HCT116 (cell line): Measurements from ENCODE around the gene LRRIQ3. TPM values are rescaled to one million over a fixed set of nuclear protein-coding genes. Genes with fewer than 3 reads are reported as not detected.

Experiments
- ATAC-seq: fragments of 200-7000 bp; cut with Tn5 transposase; 2 replicates; pipeline ENCODE4 v1.9.1; 2020; ENCODE audit warnings: mild to moderate bottlenecking, moderate library complexity
- BruUV-seq: library from RNA; stranded (reverse); fragments of 400-500 nt; replicated peaks from 2 replicates; lab custom pipeline; 2021; lab: Mats Ljungman, UMichigan
- CTCF ChIA-PET: fragments of 300-600 bp; sonication (Branson Sonifier 250); formaldehyde crosslinking; loops from one replicate; lab custom pipeline; 2021; ENCODE audit warnings: antibody characterized with exemption; lab: Charles Lee
- POLR2A ChIA-PET: fragments of 300-600, 350-600 bp; sonication (Branson Sonifier 250); formaldehyde crosslinking; loops from one replicate; lab custom pipeline; 2021; ENCODE audit warnings: antibody characterized with exemption; lab: Charles Lee
- RAD21 ChIA-PET, 2 experiments: fragments of 300-600 bp; sonication (Branson Sonifier 250); formaldehyde crosslinking; loops; one replicate each; lab custom pipeline; 2023; ENCODE audit warnings: low total read pairs in 2 of 2; ENCODE audit not compliant: uncharacterized antibody in 2 of 2, unreplicated experiment in 2 of 2, low non-redundant PET in 1 of 2; lab: Charles Lee
- DNase-seq: peaks from one replicate; pipeline ENCODE4 v3.0.0-alpha.2; 2010; ENCODE audit warnings: low read depth, low spot score
- H2AFZ ChIP-seq: fragments of 200-600 bp; shearing (Covaris generic), sonication (generic); 2 replicates; pipeline ENCODE4 v1.6.1; 2017; ENCODE audit warnings: low read depth, mixed run types, mixed read lengths, antibody characterized with exemption, low read length; ENCODE audit not compliant: poor library complexity, severe bottlenecking
- H3K27ac ChIP-seq: 2 replicates; pipeline ENCODE4 v1.5.1; 2012; ENCODE audit warnings: low read depth, low read length
- H3K27me3 ChIP-seq: fragments of 200-600 bp; sonication (generic); 2 replicates; pipeline ENCODE4 v1.6.1; 2016; ENCODE audit warnings: mixed run types, low read length, mixed read lengths; ENCODE audit not compliant: insufficient read depth
- H3K36me3 ChIP-seq, 2 experiments: fragments of 200-500 bp in 1 of 2; fragments of 200-600 bp in 1 of 2; sonication (Bioruptor generic) in 1 of 2; sonication (generic) in 1 of 2; 2 replicates each; pipeline versions ENCODE4 v1.5.1 to v1.6.1; 2014 to 2016; ENCODE audit warnings: low read length in 2 of 2, inconsistent platforms in 1 of 2, mixed read lengths in 1 of 2, mixed run types in 1 of 2; ENCODE audit not compliant: insufficient read depth in 2 of 2, control insufficient read depth in 1 of 2
- H3K4me1 ChIP-seq, 2 experiments: fragments of 200-600 bp in 1 of 2; sonication (generic) in 1 of 2; 2 replicates each; pipeline versions ENCODE4 v1.5.1 to v1.6.1; 2012 to 2017; ENCODE audit warnings: low read length in 2 of 2, inconsistent platforms in 1 of 2, mild to moderate bottlenecking in 1 of 2, mixed read lengths in 1 of 2, mixed run types in 1 of 2, moderate library complexity in 1 of 2; ENCODE audit not compliant: insufficient read depth in 2 of 2, control insufficient read depth in 1 of 2
- H3K4me2 ChIP-seq: fragments of 200-600 bp; sonication (generic); 2 replicates; pipeline ENCODE4 v1.6.1; 2017; ENCODE audit warnings: mixed run types, low read length, mixed read lengths
- H3K4me3 ChIP-seq, 2 experiments: fragments of 200-600 bp in 1 of 2; sonication (generic) in 1 of 2; replicated peaks in 1 of 2; 2 replicates each; pipeline ENCODE4 v1.5.1; 2011 to 2016; ENCODE audit warnings: low read length in 2 of 2, control low read depth in 1 of 2, low read depth in 1 of 2, mild to moderate bottlenecking in 1 of 2, mixed read lengths in 1 of 2, mixed run types in 1 of 2
- H3K79me2 ChIP-seq: fragments of 200-600 bp; sonication (generic); 2 replicates; pipeline ENCODE4 v1.6.1; 2017; ENCODE audit warnings: mild to moderate bottlenecking, mixed run types, low read length, moderate library complexity, mixed read lengths; ENCODE audit not compliant: insufficient read depth
- H3K9ac ChIP-seq: fragments of 200-600 bp; sonication (generic); 2 replicates; pipeline ENCODE4 v1.6.1; 2016; ENCODE audit warnings: low read length, mixed read lengths
- H3K9me2 ChIP-seq: fragments of 200-600 bp; sonication (generic), shearing (Covaris generic); 2 replicates; pipeline ENCODE4 v1.6.1; 2017; ENCODE audit warnings: mixed run types, mild to moderate bottlenecking, moderate library complexity; ENCODE audit not compliant: insufficient read depth
- H3K9me3 ChIP-seq, 2 experiments: fragments of 200-500 bp in 1 of 2; fragments of 200-600 bp in 1 of 2; sonication (Bioruptor generic) in 1 of 2; sonication (generic) in 1 of 2; 2 replicates each; pipeline ENCODE4 v1.6.1; 2014 to 2017; ENCODE audit warnings: low read length in 2 of 2, mixed read lengths in 2 of 2, inconsistent platforms in 1 of 2, low read depth in 1 of 2, mild to moderate bottlenecking in 1 of 2, mixed run types in 1 of 2, moderate library complexity in 1 of 2; ENCODE audit not compliant: control insufficient read depth in 1 of 2, insufficient read depth in 1 of 2
- H4K20me1 ChIP-seq: fragments of 200-600 bp; sonication (generic), shearing (Covaris generic); 2 replicates; pipeline ENCODE4 v1.6.1; 2017; ENCODE audit warnings: mixed run types, mild to moderate bottlenecking, moderate library complexity; ENCODE audit not compliant: insufficient read depth
- CEBPB ChIP-seq: IDR thresholded peaks from 2 replicates; pipeline ENCODE4 v1.6.1; 2012; ENCODE audit warnings: low read depth
- EZH2 ChIP-seq: fragments of 200-600 bp; sonication (generic); IDR thresholded peaks from 2 replicates; pipeline ENCODE4 v1.6.1; 2017; ENCODE audit warnings: antibody characterized with exemption, mixed run types
- JUND ChIP-seq: IDR thresholded peaks from 2 replicates; pipeline ENCODE4 v1.6.1; 2012
- POLR2AphosphoS5 ChIP-seq: IDR thresholded peaks from 2 replicates; pipeline ENCODE4 v1.6.1; 2011; ENCODE audit warnings: mild to moderate bottlenecking, low read depth, low read length, moderate library complexity
- SP1 ChIP-seq: IDR thresholded peaks from 2 replicates; pipeline ENCODE4 v1.6.1; 2012; ENCODE audit warnings: low read depth
- intact Hi-C: fragments of 100-400 bp; cut with micrococcal nuclease; formaldehyde crosslinking; loops from 2 replicates; pipeline ENCODE4 v1.10.0; 2022
- total RNA-seq: library from RNA; stranded (reverse); gene quantifications from one replicate; pipeline ENCODE4 v1.2.1, GENCODE V29; 2021; ENCODE audit not compliant: unreplicated experiment
- TF ChIP-seq, protein P1 (sequence below): IDR thresholded peaks from 2 replicates; pipeline ENCODE4 v1.6.1; 2012
- TF ChIP-seq, protein P2 (sequence below): IDR thresholded peaks from 2 replicates; pipeline ENCODE4 v1.6.1; 2012; ENCODE audit warnings: low read depth
- TF ChIP-seq, protein P3 (sequence below): IDR thresholded peaks from 2 replicates; pipeline ENCODE4 v1.6.1; 2012

The LRRIQ3 gene
- total RNA-seq, 1 experiment from 2014 or later, result 1.1 TPM

DNA sequence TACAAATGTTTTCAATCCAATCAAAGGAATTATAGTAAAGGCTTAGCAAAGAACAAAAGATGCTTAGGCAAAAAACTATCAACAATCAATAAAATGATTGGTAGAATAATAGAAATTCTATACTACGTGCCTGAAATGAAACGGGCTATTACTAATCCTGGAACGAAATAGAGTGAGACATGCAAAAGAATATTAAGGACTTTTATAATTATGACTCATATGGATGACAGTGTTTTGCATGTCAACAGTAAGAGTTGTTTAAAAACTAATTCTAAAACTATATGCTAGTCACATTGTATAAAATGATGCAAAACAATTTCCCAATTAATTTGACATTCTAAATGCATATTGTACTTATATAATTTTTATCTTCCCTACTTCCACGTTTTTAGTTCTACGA, 35.6 kb downstream of the LRRIQ3 start:
- ATAC-seq, result no peak
- CTCF ChIA-PET, result no interaction called here

GRCh38 chr1:74161497-74161896, 36.5 kb downstream of the LRRIQ3 start:
- POLR2A ChIA-PET, result no interaction called here
- no peak overlapping the region for H3K4me3 ChIP-seq

More for the DNA sequence above, 35.6 kb downstream of the LRRIQ3 start:
- H3K27me3 ChIP-seq, result peaks cover 8% of the 10 kb centered on the region; the same call in 1 of the 2 replicates
- H3K4me1 ChIP-seq, result no peaks in the 10 kb centered on the region
- H3K27ac ChIP-seq, result no peak overlapping the region
- no peak for DNase-seq
- H3K79me2 ChIP-seq, result no peaks in the 10 kb centered on the region
- TF ChIP-seq EZH2 (no peak), POLR2AphosphoS5 (no peak), JUND (no peak)
- TF ChIP-seq, protein P1, sequence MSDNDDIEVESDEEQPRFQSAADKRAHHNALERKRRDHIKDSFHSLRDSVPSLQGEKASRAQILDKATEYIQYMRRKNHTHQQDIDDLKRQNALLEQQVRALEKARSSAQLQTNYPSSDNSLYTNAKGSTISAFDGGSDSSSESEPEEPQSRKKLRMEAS, result no peak
- no peak overlapping the region for H3K4me2 ChIP-seq
- H3K36me3 ChIP-seq, result no peaks in the 10 kb centered on the region
- no peaks in the 10 kb centered on the region for H3K9me3 ChIP-seq
- no peaks in the 10 kb centered on the region for H3K9me2 ChIP-seq
- ChIA-PET POLR2A (no interaction called here), RAD21 (no interaction called here)
- no TSS peak for BruUV-seq
- no peak overlapping the region for H2AFZ ChIP-seq
- H4K20me1 ChIP-seq, result no peaks in the 10 kb centered on the region
- H3K4me3 ChIP-seq, result no peak overlapping the region
- no peak overlapping the region for H3K9ac ChIP-seq
- intact Hi-C loops, result no loop called here

More at GRCh38 chr1:74161497-74161896, 36.5 kb downstream of the LRRIQ3 start:
- ATAC-seq, result no peak
- Histone ChIP-seq H4K20me1 (no peaks in the 10 kb centered on the region), H3K9me3 (no peaks in the 10 kb centered on the region), H3K4me1 (no peaks in the 10 kb centered on the region), H3K4me2 (no peak overlapping the region), H3K9ac (no peak overlapping the region)
- DNase-seq, result no peak
- no TSS peak for BruUV-seq
- TF ChIP-seq, protein P2, sequence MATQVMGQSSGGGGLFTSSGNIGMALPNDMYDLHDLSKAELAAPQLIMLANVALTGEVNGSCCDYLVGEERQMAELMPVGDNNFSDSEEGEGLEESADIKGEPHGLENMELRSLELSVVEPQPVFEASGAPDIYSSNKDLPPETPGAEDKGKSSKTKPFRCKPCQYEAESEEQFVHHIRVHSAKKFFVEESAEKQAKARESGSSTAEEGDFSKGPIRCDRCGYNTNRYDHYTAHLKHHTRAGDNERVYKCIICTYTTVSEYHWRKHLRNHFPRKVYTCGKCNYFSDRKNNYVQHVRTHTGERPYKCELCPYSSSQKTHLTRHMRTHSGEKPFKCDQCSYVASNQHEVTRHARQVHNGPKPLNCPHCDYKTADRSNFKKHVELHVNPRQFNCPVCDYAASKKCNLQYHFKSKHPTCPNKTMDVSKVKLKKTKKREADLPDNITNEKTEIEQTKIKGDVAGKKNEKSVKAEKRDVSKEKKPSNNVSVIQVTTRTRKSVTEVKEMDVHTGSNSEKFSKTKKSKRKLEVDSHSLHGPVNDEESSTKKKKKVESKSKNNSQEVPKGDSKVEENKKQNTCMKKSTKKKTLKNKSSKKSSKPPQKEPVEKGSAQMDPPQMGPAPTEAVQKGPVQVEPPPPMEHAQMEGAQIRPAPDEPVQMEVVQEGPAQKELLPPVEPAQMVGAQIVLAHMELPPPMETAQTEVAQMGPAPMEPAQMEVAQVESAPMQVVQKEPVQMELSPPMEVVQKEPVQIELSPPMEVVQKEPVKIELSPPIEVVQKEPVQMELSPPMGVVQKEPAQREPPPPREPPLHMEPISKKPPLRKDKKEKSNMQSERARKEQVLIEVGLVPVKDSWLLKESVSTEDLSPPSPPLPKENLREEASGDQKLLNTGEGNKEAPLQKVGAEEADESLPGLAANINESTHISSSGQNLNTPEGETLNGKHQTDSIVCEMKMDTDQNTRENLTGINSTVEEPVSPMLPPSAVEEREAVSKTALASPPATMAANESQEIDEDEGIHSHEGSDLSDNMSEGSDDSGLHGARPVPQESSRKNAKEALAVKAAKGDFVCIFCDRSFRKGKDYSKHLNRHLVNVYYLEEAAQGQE, result no peak
- TF ChIP-seq SP1, result no peak
- TF ChIP-seq, protein P3, sequence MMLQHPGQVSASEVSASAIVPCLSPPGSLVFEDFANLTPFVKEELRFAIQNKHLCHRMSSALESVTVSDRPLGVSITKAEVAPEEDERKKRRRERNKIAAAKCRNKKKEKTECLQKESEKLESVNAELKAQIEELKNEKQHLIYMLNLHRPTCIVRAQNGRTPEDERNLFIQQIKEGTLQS, result no peak
- no peak for TF ChIP-seq CEBPB
- TF ChIP-seq, all 23 proteins: peak for 0
- Histone ChIP-seq H3K79me2 (no peaks in the 10 kb centered on the region), H2AFZ (no peak overlapping the region), H3K9me2 (no peaks in the 10 kb centered on the region), H3K27me3 (peaks cover 8% of the 10 kb centered on the region; the same call in 1 of the 2 replicates), H3K27ac (no peak overlapping the region), H3K36me3 (no peaks in the 10 kb centered on the region)
- intact Hi-C loops, result no loop called here
- ChIA-PET RAD21 (no interaction called here), CTCF (no interaction called here)
